ENCODE measurements around the gene MAP3K21.

DNA sequence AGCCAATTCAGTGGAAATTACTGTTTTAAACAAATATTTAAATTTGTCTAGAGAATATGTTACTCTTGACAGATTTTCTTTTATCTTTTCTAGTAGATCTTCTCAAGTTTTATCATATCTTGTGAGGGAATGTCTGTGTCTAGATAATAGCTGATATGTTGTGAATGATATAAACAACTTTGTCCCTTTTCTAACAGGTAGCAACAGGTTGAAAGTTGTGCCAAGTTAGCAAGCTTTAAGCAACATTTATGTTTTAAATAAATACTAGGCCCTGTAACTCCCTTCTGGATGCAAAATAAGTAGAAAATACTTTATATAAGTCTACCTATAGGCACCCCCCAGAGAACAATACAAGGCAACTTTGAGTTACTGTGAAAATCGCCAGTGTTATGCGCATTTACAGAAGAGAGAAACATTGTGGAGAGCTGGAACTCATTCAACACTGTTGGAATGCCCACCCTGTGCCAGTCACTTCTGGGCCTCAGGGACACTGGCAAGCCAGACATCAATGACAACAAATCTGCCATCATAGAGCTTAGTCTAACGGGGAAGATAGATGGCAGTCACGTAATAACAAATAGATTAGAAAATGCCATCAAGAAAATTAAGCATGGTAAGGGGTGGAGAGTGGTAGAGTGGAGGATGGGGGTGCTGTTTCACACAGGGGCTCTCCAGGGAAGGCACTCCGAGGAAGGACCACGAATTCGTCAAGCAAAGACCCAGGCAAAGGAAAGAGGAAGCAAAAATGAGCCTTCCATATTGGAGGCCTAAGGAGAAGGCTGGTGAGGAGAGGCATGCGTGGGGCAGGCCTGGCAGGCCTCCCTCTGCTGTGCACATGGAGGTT is 4.4 kb downstream of the MAP3K21 start:
- TF ChIP-seq, protein P1, sequence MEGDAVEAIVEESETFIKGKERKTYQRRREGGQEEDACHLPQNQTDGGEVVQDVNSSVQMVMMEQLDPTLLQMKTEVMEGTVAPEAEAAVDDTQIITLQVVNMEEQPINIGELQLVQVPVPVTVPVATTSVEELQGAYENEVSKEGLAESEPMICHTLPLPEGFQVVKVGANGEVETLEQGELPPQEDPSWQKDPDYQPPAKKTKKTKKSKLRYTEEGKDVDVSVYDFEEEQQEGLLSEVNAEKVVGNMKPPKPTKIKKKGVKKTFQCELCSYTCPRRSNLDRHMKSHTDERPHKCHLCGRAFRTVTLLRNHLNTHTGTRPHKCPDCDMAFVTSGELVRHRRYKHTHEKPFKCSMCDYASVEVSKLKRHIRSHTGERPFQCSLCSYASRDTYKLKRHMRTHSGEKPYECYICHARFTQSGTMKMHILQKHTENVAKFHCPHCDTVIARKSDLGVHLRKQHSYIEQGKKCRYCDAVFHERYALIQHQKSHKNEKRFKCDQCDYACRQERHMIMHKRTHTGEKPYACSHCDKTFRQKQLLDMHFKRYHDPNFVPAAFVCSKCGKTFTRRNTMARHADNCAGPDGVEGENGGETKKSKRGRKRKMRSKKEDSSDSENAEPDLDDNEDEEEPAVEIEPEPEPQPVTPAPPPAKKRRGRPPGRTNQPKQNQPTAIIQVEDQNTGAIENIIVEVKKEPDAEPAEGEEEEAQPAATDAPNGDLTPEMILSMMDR (IDR thresholded peaks at IDR 0.05), result no peak
- TF ChIP-seq POLR2A (IDR thresholded peaks at IDR 0.05), result no peak

Measured in testis (tissue), 2 donors.